Stomach (tissue), 9 donors: ENCODE data around the gene FOXO4. TPM values are rescaled to one million over a fixed set of nuclear protein-coding genes. Genes with fewer than 3 reads are reported as not detected.
A peak's percentile ranks its signal among the peaks of the same experiment; 100 is the strongest.

Experiments used
- DNase-seq, 2 donors: peaks; one replicate each; pipeline versions ENCODE4 v3.0.0 to v3.0.0-alpha.2; 2013 to 2019
- H3K27ac ChIP-seq, 5 donors: fragments of 200-600 bp in 4 of 5; sonication (generic) in 4 of 5; one replicate each; pipeline ENCODE4 v1.5.1; 2013 to 2019; ENCODE audit warnings: mild to moderate bottlenecking in 1 of 5, moderate library complexity in 1 of 5
- H3K27me3 ChIP-seq, 3 donors: fragments of 200-600 bp; sonication (generic); one replicate each; pipeline ENCODE4 v1.5.1; 2017 to 2019; ENCODE audit warnings: mixed run types in 1 of 3
- H3K36me3 ChIP-seq, 4 donors: fragments of 200-600 bp; sonication (generic); 1 replicate in 3 of 4; 2 replicates in 1 of 4; pipeline ENCODE4 v1.5.1; 2016 to 2019
- H3K4me1 ChIP-seq, 4 donors: fragments of 200-600 bp; sonication (generic); one replicate each; pipeline ENCODE4 v1.5.1; 2016 to 2019
- H3K4me3 ChIP-seq, 4 donors: fragments of 200-600 bp; sonication (generic) in 3 of 4; one replicate each; pipeline ENCODE4 v1.5.1; 2016 to 2019; ENCODE audit warnings: mild to moderate bottlenecking in 1 of 4
- H3K9me3 ChIP-seq, 4 donors: fragments of 200-600 bp; sonication (generic); one replicate each; pipeline ENCODE4 v1.5.1; 2016 to 2019
- CTCF ChIP-seq, 7 experiments: fragments of 450-650 bp in 4 of 7; fragments of 200-600 bp in 3 of 7; sonication (generic) in 3 of 7; IDR thresholded peaks; one replicate each; pipeline ENCODE4 v1.5.1; 2016 to 2019; ENCODE audit warnings: antibody characterized with exemption in 7 of 7, control low read depth in 2 of 7, mild to moderate bottlenecking in 1 of 7
- EP300 ChIP-seq: sonication (generic); formaldehyde crosslinking; IDR thresholded peaks from one replicate; pipeline ENCODE4 v1.6.1; 2017; ENCODE audit warnings: antibody characterized with exemption
- POLR2A ChIP-seq, 4 donors: fragments of 450-650 bp; IDR thresholded peaks; one replicate each; pipeline ENCODE4 v1.6.1; 2016; ENCODE audit warnings: antibody characterized with exemption in 4 of 4, control low read depth in 2 of 4, mild to moderate bottlenecking in 1 of 4, moderate library complexity in 1 of 4
- POLR2AphosphoS5 ChIP-seq, 3 donors: sonication (generic); formaldehyde crosslinking; IDR thresholded peaks; one replicate each; pipeline ENCODE4 v1.6.1; 2016; ENCODE audit warnings: antibody characterized with exemption in 3 of 3
- WGBS, 5 donors: extraction: QIAGEN DNeasy Blood & Tissue Kit in 3 of 5; methylation state at CpG; one replicate each; pipeline versions ENCODE4 v1.1.5 to v1.1.7; 2013 to 2018; 5-methylcytosine and 5-hydroxymethylcytosine counted together
- intact Hi-C: fragments of 100-400 bp; cut with DNase I; formaldehyde crosslinking; loops from one replicate; pipeline ENCODE4 v1.15.1; 2023; ENCODE audit warnings: low total_unique reads
- polyA plus RNA-seq, 3 donors: library from polyadenylated mRNA; stranded (reverse); fragments of 200-250 nt; gene quantifications; one replicate each; pipeline ENCODE4 v1.2.3, GENCODE V29; 2013
- total RNA-seq, 5 donors: library from RNA; depleted of rRNA; stranded (reverse); fragments of >200 nt; gene quantifications; one replicate each; pipeline versions ENCODE4 v1.1.0 to v1.2.3, GENCODE V29; 2014 to 2016
- donor health status: healthy with polysubstance abuse.
- donor health status: Bipolar disorder and iron deficiency.
- donor health status: healthy.

Gene FOXO4
- total and polyA plus RNA-seq, 8 donors: 3.1 to 31.4 (median 8.7) TPM

- H3K36me3 ChIP-seq: no peaks in the 10 kb centered on the region
- H3K4me3 ChIP-seq: no peak overlapping the region
- 68 to 82% (median 75%) methylated on average over 4 of the region's 4 CpGs for WGBS, 5 donors
- no peaks in the 10 kb centered on the region for H3K4me1 ChIP-seq
- H3K9me3 ChIP-seq: no peaks in the 10 kb centered on the region
- DNase-seq: no peak
- intact Hi-C loops: no loop called here
- TF ChIP-seq POLR2AphosphoS5 (IDR thresholded peaks at IDR 0.05) (no peak), EP300 (no peak), POLR2A (IDR thresholded peaks at IDR 0.05) (no peak), CTCF (IDR thresholded peaks at IDR 0.05) (no peak)
- no peaks in the 10 kb centered on the region for H3K27me3 ChIP-seq
- H3K27ac ChIP-seq: no peak overlapping the region
Observed at GRCh38 chrX:71082822-71083221, 12.8 kb upstream of the FOXO4 start.

GRCh38 chrX:71085900-71086299 is 9.8 kb upstream of the FOXO4 start:
- 47 to 74% (median 62%) methylated on average over 4 of the region's 4 CpGs for WGBS, 5 donors
- H3K27ac ChIP-seq: no peak overlapping the region
- H3K4me3 ChIP-seq: no peak overlapping the region
- no peaks in the 10 kb centered on the region for H3K9me3 ChIP-seq
- no peak for DNase-seq
- intact Hi-C loops: no loop called here
- no peaks in the 10 kb centered on the region for H3K27me3 ChIP-seq
- H3K36me3 ChIP-seq: no peaks in the 10 kb centered on the region
- TF ChIP-seq POLR2A (IDR thresholded peaks at IDR 0.05) (no peak), POLR2AphosphoS5 (IDR thresholded peaks at IDR 0.05) (no peak), CTCF (IDR thresholded peaks at IDR 0.05) (no peak), EP300 (no peak)
- H3K4me1 ChIP-seq: no peaks in the 10 kb centered on the region

- Histone ChIP-seq H3K36me3 (no peaks in the 10 kb centered on the region), H3K9me3 (no peaks in the 10 kb centered on the region)
- no peak for DNase-seq
Observed at GRCh38 chrX:71091263-71091662, 4.4 kb upstream of the FOXO4 start.

GRCh38 chrX:71095033-71095432 is 618 bp upstream of the FOXO4 start:
- Histone ChIP-seq H3K4me1 (peaks cover 0 to 27% (median 21%) of the 10 kb centered on the region in 4 donors), H3K9me3 (no peaks in the 10 kb centered on the region), H3K27ac (peak overlapping the region in 1 of 5 donors; percentile 85), H3K4me3 (peak overlapping the region; percentile 49 to 59 (median 55)), H3K36me3 (no peaks in the 10 kb centered on the region), H3K27me3 (no peaks in the 10 kb centered on the region)
- intact Hi-C loops: no loop called here
- WGBS, 5 donors: 17 to 33% (median 23%) methylated on average over 6 of the region's 6 CpGs
- TF ChIP-seq EP300 (no peak), POLR2AphosphoS5 (IDR thresholded peaks at IDR 0.05) (no peak), POLR2A (IDR thresholded peaks at IDR 0.05) (no peak), CTCF (IDR thresholded peaks at IDR 0.05) (no peak)
- no peak for DNase-seq

More at GRCh38 chrX:71091263-71091662, 4.4 kb upstream of the FOXO4 start:
- H3K27ac ChIP-seq: no peak overlapping the region
- intact Hi-C loops: no loop called here
- TF ChIP-seq POLR2A (IDR thresholded peaks at IDR 0.05) (no peak), EP300 (no peak), POLR2AphosphoS5 (IDR thresholded peaks at IDR 0.05) (no peak), CTCF (IDR thresholded peaks at IDR 0.05) (no peak)
- H3K4me3 ChIP-seq: no peak overlapping the region
- H3K4me1 ChIP-seq: peaks cover 0 to 5% (median 0%) of the 10 kb centered on the region in 4 donors
- H3K27me3 ChIP-seq: no peaks in the 10 kb centered on the region
- 66 to 80% (median 71%) methylated on average over 4 to 5 of the region's 5 CpGs for WGBS, 5 donors
